Skin epidermis (tissue), 12 donors: ENCODE measurements around the gene RNF39.

Experiments
- H3K27ac ChIP-seq, 21 experiments: fragments of 200-600 bp; sonication (generic) in 11 of 21; one replicate each; pipeline ENCODE4 v1.5.0; 2020; ENCODE audit warnings: mild to moderate bottlenecking in 3 of 21, inconsistent platforms in 2 of 21, moderate library complexity in 2 of 21
- H3K4me3 ChIP-seq, 7 experiments: fragments of 200-600 bp; sonication (generic) in 2 of 7; one replicate each; pipeline ENCODE4 v1.5.0; 2020; ENCODE audit warnings: inconsistent platforms in 2 of 7, mild to moderate bottlenecking in 2 of 7, moderate library complexity in 1 of 7

RNF39 gene

GRCh38 chr6:30097902-30098768 is 22.6 kb upstream of the RNF39 start:
- Histone ChIP-seq H3K27ac (no peak overlapping the region), H3K4me3 (no peak overlapping the region)

DNA sequence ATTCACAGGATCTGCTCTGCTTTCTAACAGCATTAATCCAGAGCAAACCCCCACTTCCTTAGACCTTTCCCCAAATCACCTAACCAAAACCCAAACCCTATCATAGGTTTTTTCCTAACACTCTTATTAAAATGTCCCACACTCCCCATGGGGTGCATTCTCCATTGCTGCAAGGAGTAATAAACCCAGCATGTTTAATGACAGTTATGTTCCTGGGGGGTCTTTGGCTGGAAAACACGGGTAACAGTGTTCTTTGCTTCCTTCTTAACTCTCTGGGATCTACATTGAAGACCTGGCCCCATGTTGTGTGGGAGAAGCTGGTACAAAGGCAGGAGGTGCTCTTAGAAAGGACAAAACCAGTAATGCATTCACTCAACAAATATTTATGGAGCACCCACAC is 21.3 kb upstream of the RNF39 start:
- no peak overlapping the region for H3K27ac ChIP-seq
- H3K4me3 ChIP-seq: no peak overlapping the region

GRCh38 chr6:30093951-30094661 is 18.5 kb upstream of the RNF39 start:
- Histone ChIP-seq H3K27ac (no peak overlapping the region), H3K4me3 (no peak overlapping the region)

- H3K4me3 ChIP-seq: no peak overlapping the region
- H3K27ac ChIP-seq: no peak overlapping the region
Observed at GRCh38 chr6:30092852-30093543, 17.4 kb upstream of the RNF39 start.

DNA sequence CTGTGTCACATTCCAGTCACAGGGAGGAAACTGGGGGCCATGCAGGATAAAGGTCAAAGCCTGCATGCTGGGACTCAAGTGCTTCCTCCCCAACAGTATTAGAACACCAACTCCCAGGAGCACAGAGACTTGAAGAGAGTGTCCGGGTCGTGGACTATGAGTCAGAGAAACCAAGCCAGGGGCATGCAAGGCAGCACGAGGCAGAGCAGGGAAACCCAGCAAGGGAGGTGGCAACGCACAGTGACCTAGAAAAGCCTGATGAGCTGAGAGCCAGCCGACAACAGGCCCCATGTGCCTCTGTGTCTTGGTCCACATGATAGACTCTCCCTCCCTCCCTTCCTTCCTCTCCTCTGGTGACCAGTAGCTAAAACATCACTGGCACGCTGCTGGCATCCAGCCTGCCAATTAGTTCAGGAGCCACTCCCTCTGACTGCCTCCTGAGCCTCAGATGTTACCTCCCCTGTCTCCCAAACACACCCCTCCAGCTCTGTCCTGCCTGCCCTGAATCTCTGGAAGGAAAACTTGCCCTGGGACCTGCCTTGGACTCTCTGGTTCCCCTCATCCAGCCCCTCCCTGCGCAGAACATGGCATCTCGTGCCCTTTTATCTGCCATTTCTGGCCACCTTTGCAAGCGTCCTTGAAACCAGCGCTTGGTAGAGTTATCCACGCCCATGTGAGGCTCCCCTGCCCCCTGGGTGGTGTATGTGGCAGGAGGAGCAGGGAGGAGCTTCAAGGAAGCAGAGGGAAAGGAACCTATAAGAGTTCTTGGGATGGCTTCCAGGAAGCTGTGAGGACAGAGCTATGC is 16.2 kb upstream of the RNF39 start:
- Histone ChIP-seq H3K4me3 (no peak overlapping the region), H3K27ac (peak overlapping the region in 4 of 21 experiments; percentile 1 to 18 (median 11))

DNA sequence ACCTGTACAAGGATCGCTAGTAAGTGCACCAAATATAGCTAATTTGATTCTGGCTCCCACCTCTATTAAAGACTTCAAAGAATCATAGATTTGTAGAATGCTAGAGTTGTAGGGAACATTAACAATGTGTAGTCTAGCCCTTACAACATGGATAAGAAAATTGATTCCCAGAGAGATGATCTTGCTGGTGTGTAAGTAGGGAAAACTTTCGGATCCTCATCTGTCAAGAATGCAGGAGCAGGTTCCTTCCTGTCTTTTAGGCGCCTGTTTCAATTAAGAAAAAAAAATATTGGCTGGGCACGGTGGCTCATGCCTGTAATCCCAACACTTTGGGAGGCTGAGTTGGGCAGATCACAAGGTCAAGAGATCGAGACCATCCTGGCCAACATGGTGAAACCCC is 12.3 kb upstream of the RNF39 start:
- Histone ChIP-seq H3K27ac (no peak overlapping the region), H3K4me3 (no peak overlapping the region)

DNA sequence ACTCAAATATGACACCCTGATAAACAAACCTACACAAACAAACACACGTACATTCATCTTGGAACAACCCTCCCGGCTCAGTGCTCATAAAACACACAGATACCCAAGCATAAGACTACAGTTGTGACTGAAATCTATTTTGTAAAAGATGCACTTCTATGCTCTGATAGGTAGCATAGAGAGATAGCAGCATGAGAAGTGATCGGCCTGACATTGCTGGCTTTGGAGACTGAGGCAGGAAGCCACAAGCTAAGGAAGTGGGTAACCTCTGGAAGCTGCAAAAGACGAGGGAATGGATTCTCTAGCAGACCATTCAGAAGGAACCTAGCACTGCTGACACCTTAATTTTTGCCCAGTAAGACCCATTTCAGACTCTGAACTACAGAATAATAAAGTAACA is 1.6 kb upstream of the RNF39 start:
- Histone ChIP-seq H3K27ac (peak overlapping the region in 1 of 21 experiments; percentile 30), H3K4me3 (no peak overlapping the region)

GRCh38 chr6:30075790-30076732 is 492 bp upstream of the RNF39 start:
- H3K4me3 ChIP-seq: peak overlapping the region in 6 of 7 experiments; percentile 34 to 65 (median 38)
- peak overlapping the region in 15 of 21 experiments; percentile 4 to 83 (median 57) for H3K27ac ChIP-seq

DNA sequence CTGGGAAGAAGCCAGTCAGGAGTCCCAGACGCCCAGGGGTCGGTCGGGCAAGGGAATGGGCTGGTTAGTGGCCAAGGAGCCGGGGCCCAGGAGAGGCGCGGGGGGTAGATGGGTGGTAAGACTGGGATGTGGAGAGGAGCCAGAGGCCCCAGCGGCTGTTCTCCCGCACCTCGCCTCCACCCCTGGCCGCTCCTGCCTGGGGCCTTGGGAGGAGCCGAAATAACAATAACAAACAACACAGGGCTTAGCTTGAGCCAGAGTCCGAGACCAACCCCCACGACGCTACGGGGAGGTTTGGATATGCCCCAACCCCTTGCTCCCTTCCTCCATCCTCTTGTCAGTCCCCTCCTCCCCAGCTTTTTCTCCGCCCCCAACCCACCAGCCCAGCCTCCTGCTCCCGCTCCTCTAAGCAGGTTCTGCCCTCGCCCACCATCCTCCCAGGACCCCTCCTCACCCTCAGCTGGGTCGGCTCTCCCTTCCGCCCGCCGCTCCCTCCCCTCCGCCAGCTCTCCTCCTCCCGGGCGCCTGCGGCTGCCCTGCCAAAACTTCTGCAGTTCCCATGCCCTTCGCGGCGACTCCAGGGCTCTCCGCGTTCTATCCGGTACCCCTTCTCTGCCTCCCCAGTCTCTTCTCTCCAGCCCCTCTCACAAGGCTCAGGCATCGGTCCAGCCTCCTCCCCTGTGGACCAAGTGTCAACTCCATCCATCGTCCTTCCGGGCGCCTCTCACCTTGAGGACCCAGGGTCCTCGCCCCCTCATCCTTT is 1.1 kb downstream of the RNF39 start:
- Histone ChIP-seq H3K4me3 (peak overlapping the region; percentile 32 to 65 (median 37)), H3K27ac (peak overlapping the region in 15 of 21 experiments; percentile 4 to 83 (median 63))

DNA sequence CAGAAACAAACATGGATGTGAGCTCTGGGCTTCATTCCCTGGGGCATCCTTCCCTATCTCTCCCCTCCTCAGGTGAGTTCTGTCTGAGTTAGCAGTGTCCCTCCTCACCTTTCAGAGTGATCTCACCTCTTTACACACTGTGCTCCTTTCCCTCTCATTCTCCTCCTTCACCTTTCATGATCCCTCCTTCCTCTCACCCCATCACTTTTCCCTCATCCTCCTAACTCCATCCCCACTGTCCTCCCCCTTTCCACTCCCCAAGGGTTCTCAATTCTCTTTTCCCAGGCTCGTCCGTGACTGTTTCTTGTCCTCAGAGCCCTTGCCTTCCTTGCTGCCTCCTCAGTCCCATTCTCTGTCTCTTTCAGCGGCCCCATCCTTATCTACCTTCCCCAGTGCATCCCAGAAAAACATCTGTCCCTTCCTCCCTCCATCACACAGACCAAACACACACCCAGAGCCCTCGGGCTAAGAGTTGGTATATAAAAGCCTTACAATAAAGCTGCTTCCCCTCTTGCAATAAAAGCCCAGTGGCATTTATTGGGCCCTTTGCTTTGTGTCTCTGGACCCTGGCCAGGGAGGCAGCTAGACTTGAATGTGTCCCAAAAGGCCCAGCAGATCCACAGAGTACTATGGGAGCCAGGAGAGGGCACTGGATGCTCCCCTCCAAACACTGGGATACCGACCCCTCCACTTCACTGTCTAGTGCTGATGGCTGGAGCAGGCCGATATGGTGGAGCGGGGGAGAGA is 1.9 kb downstream of the RNF39 start:
- peak overlapping the region in 1 of 21 experiments; percentile 57 for H3K27ac ChIP-seq

DNA sequence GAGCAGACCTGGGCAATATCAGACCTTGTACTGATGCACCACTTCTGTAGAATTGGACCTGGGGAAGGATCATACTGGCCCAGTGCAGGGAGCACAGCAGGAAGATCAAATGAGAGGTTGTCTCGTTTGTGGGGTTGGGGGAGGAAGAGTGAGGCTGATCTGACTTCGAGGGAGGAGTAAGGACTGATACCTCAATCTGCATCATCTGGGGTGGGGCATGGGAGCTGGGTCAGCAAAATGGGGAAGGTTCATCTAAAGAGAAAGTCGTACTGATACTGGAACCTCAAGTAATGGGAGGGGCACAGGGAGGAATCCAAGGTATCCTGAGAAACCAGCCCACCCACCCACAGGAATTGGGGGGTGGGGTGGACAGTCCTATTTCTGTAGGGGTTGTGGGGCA is 3.7 kb downstream of the RNF39 start:
- Histone ChIP-seq H3K27ac (no peak overlapping the region), H3K4me3 (no peak overlapping the region)

More for the DNA sequence above, 1.9 kb downstream of the RNF39 start:
- H3K4me3 ChIP-seq: peak overlapping the region in 5 of 7 experiments; percentile 34 to 65 (median 40)

GRCh38 chr6:30071081-30071818 is 4.3 kb downstream of the RNF39 start:
- Histone ChIP-seq H3K27ac (no peak overlapping the region), H3K4me3 (no peak overlapping the region)

DNA sequence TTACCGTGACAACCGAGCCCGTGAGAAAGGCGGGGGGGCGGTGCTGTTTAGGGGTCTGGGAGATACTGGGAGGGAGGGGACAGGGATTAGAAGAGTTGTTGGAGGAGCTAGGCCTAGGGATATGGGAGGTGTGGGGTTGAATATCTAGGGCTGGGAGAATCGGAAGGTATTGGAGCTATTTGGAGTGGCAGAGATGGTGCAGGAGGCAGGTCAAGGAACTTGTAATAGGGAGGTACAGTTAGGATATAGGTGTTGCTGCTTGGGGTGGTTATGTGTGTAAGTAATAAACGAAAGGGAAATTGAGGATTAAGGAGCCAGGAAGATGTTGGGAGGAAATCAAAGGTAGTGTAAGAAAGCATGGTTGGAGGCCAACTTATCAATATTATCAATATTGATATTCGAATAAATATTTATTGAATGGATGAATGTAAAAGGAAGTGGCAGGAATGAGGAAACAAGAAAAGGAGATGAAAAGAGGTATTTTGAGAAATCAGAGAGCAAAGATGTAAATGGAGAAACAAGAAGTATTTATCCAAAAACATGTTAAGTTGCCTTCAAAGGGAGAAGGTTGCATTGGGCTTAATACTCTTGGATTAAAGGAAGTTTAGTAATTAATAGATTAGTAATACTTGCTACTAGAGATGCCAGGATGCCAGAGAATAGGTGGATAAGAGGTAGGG is 8.0 kb downstream of the RNF39 start:
- peak overlapping the region; percentile 49 to 77 (median 72) for H3K4me3 ChIP-seq
- peak overlapping the region; percentile 73 to 95 (median 86) for H3K27ac ChIP-seq

GRCh38 chr6:30066577-30067459 is 8.8 kb downstream of the RNF39 start, which contains the start of gene PPP1R11:
TSS of gene PPP1R11 (plus strand) at chr6:30067198. CDS start at chr6:30067411, 213 bp downstream.
- Histone ChIP-seq H3K4me3 (peak within 1 kb of the TSS; percentile 49 to 77 (median 72)), H3K27ac (peak within 1 kb of the TSS; percentile 73 to 95 (median 86))
